GM19239 (cell line): ENCODE data around the gene PAK6.
A peak's percentile ranks its signal among the peaks of the same experiment; 100 is the strongest.

Experiments
- DNase-seq: peaks from one replicate; pipeline ENCODE4 v3.0.0; 2011; ENCODE audit warnings: low spot score; ENCODE audit not compliant: insufficient read length
- FAIRE-seq: peaks from 2 replicates; lab custom pipeline; 2011; peaks lifted over from hg19 to GRCh38; lab: Jason Lieb, UNC

Gene PAK6

GRCh38 chr15:40240619-40241221 lies 1.9 kb downstream of the PAK6 start:
- DNase-seq = no peak
- FAIRE-seq = no peak

DNA sequence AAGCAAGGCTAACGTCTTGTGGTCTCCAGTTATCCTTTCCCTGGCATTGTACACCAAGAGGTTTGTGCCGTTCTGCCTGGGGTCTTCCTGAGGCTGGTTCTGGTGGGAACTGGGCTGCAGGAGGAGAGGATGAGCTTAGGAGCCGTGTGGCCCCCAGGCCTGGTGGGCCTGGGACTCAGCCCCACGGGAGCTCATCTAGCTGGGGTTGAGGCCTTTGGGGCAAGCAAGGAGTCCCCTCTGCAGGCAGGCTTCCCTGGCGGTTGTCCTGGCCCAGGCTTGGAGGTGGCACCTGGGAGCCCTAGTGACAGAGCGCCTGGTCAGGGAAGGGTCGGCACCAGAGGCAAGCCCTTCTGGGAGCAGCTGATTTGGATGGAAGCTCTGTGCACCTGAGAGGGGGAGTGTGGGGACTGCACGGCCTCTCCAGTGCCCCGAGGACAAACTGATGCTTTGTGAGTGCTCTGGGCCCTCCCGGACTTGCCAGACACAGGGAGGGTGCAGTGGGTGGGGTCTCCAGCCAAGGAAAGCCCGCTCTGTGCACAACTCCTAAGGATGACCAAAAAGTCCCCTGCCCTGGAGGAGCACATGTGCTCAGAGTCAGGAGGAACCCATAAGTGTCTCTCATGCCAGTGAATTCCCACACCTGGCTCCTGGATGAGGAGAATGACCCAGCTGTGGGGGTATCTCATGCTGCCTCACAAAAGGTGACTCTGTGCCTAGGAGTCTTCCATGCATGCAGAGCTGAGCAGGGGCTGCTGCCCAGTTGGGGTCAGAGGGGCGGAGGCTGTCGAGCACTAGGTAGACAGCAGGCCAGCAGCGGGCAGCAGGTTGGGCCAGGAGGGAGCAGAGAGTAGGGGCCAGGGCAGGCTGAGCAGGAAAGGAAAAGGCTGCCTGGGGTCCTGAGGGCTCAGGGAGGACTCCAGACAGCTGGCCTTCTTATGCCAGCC lies 2.7 kb downstream of the PAK6 start:
- DNase-seq (no peak), FAIRE-seq (no peak)

DNA sequence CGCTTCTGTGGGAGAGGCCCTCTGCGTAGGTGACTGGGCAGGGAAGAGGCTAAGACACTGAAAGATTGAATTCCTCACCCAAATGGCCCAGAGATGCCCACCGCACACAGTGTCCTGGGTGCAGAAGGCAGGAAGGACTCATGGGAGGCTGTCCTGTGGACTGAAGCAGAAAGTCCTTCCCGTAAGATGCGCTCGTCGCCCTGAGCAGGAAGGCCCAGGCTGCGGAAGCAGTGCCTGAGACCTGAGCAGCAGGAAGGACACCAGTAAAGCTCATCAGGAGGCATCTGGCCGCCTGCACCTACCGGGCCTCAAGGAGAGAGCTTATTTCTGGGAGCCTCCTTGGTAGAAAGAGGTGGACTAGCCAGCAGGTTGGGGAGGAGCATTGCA lies 3.3 kb downstream of the PAK6 start:
- FAIRE-seq = no peak
- DNase-seq = no peak

- FAIRE-seq (no peak), DNase-seq (no peak)
These were observed 3.7 kb downstream of the PAK6 start for GRCh38 chr15:40242601-40243000.

GRCh38 chr15:40243126-40243810 lies 4.4 kb downstream of the PAK6 start:
- FAIRE-seq (no peak), DNase-seq (no peak)

- DNase-seq (no peak), FAIRE-seq (no peak)
These were observed 6.2 kb downstream of the PAK6 start for GRCh38 chr15:40244961-40245523.

DNA sequence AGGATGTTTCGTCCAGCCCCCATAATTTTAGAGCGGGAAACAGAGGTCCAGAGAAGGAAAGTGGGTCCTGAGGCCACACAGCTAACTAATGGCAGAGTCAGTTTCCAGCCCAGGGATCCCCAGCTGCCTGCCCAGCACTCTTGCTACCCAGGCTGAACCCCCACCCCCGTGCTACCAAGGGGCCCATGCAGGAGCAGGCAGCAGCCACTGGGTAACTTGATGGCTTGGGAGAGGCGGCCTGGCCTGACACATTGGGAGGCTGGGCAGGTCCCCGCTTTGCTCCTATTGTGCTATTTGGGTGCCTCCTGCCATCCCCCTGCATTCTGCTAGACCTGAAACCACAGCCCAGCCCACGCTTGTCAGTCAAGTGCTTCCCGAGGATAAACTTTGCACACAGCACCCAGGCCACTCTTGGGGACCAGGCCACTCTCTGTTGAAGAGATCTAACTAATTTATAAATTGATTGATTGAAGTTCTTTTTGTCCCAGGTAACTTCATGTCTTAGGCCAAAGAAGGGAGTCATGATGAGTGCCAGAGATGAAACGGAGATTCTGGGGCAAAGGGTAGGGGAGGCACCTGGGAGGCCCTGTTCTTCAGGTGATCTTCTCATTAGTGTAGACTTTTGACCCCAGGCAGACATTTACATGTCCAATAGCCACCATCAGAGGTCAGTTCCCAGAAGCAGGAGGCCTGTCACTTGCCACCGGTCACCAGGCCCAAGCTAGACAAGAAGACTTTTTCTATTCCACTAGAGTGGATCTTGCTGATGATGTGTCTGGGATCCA lies 7.0 kb downstream of the PAK6 start:
- FAIRE-seq = no peak
- no peak for DNase-seq

GRCh38 chr15:40246496-40247280 lies 7.8 kb downstream of the PAK6 start:
- FAIRE-seq (no peak), DNase-seq (no peak)

DNA sequence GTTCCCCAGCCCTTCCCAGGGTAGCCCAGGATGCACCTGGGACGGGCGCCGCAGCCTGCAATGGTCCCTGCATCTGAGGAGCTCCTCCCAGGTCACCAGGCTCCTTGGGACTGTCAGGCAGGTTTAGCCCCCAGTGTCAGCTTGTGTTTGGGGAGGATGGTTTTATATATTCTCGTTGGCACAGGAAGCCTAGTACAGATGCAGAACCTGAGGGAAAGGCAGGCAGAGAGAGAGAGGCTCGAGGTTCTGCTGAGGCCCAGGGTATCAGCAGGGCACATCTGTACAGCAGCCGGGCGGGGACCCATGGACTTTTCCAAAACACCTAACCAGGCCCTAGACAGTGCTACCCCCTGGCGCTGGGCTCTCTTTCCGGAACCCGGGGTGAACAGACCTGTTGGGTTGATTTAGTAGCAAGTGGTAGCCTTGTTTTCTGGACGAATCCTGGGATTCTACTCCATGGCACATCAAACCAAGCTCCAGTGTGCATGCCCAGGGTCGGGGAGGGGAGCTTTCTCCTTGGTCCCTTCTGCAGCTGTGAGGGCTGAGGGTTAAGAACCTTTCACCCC lies 8.6 kb downstream of the PAK6 start:
- FAIRE-seq (no peak), DNase-seq (no peak)

- no peak for DNase-seq
- no peak for FAIRE-seq
These were observed 9.3 kb downstream of the PAK6 start for GRCh38 chr15:40248006-40248783.

DNA sequence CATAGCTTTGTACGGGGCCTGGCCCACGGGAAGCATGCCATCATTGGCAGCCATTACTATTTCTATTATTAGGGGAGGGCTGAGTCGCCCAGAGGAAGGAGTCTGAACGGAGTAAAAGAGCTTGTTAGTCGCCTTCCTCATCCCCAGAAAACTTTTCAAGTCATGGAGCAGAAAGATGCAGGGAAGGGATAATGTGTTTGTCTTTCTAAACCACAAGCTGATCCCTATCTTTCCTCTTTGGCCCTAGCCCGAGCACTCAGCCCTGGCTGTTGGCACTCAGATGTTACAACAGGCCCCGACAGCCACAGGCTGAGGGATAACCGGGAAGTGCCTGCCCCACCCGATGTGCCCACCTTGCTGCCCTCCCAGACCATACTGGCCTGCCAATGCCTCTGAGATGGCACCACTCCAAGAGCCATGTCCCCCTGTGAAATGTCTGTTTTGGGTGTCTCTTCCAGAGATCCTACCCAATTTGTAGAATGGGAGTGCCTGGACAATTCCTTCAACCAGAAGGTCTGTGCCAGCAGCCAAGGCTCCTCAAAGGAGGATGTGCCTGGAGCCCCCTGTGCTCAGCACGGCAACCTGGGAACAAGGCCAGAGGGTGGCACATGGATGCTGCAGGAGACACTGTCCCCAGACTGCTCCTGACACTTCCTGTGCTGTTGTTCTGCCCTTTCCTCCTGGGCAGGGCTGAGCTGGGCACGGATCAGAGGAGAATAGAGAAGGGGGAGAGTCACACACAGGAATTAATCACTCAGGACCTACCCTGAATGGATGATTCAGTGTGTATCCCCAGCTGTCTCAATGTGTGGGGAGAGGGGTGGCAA lies 10.8 kb downstream of the PAK6 start:
- DNase-seq (no peak), FAIRE-seq (no peak)

GRCh38 chr15:40250304-40250656 lies 11.4 kb downstream of the PAK6 start:
- FAIRE-seq = no peak
- DNase-seq = no peak

- DNase-seq (no peak), FAIRE-seq (no peak)
These were observed 12.1 kb downstream of the PAK6 start for GRCh38 chr15:40250771-40251483.

GRCh38 chr15:40251486-40252140 lies 12.8 kb downstream of the PAK6 start:
- FAIRE-seq (no peak), DNase-seq (no peak)

DNA sequence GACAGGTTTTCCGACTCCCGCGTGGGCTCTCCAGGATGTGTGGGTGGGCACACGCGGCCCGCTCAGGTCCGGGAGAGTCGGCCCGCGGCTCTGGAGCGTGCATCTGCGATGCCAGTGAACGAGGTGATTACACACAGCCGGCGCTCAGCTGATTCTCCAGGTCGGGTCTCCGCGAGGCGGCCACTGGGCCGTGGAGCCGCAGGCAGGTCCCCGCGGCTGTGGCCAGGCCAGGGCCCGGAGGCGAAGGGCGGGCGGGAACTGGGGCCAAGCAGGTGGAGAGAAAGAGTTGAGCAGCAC lies 13.2 kb downstream of the PAK6 start:
- DNase-seq = no peak

GRCh38 chr15:40252438-40253166 lies 13.7 kb downstream of the PAK6 start:
- DNase-seq (peak; percentile 48), FAIRE-seq (no peak)

More for the DNA sequence above, 13.2 kb downstream of the PAK6 start:
- FAIRE-seq = no peak
